ENCODE results near the gene MDFI.
"Not testable (repeated sequence)": the region's sequence is repeated elsewhere in the genome, so short reads cannot be mapped to it uniquely, and the experiment has no call there.

Gene MDFI

GRCh38 chr6:41618598-41618997 lies 19.7 kb upstream of the MDFI start:
- H3K27ac Mint-ChIP-seq, result no peak overlapping the region

GRCh38 chr6:41619193-41619592 lies 19.1 kb upstream of the MDFI start:
- peaks cover 22% of the 10 kb centered on the region for H3K9me3 Mint-ChIP-seq
- H3K36me3 Mint-ChIP-seq (ENCODE audit: low read depth); H3K27ac Mint-ChIP-seq; H3K4me1 Mint-ChIP-seq; H3K4me3 Mint-ChIP-seq; H3K27me3 Mint-ChIP-seq (ENCODE audit: low read depth): not testable (repeated sequence)

More at GRCh38 chr6:41618598-41618997, 19.7 kb upstream of the MDFI start:
- TF ChIP-seq CTCF (IDR thresholded peaks at IDR 0.05; ENCODE audit: unreplicated experiment in 3 of 3), result no peak
- peaks cover 26% of the 10 kb centered on the region for H3K9me3 Mint-ChIP-seq
- H3K4me1 Mint-ChIP-seq, result peaks cover 6% of the 10 kb centered on the region
- H3K27me3 Mint-ChIP-seq (ENCODE audit: low read depth), result peaks cover 6% of the 10 kb centered on the region
- no peak overlapping the region for H3K4me3 Mint-ChIP-seq
- peaks cover 3% of the 10 kb centered on the region for H3K36me3 Mint-ChIP-seq (ENCODE audit: low read depth)

GRCh38 chr6:41621367-41621766 lies 16.9 kb upstream of the MDFI start:
- Mint-ChIP-seq H3K9me3 (peaks cover 21% of the 10 kb centered on the region), H3K27ac (no peak overlapping the region), H3K4me3 (no peak overlapping the region), H3K36me3 (ENCODE audit: low read depth) (peaks cover 3% of the 10 kb centered on the region), H3K4me1 (peaks cover 19% of the 10 kb centered on the region), H3K27me3 (ENCODE audit: low read depth) (peaks cover 6% of the 10 kb centered on the region)
- TF ChIP-seq CTCF (IDR thresholded peaks at IDR 0.05; ENCODE audit: unreplicated experiment in 3 of 3), result no peak

GRCh38 chr6:41621802-41622201 lies 16.5 kb upstream of the MDFI start:
- no peak for TF ChIP-seq CTCF (IDR thresholded peaks at IDR 0.05; ENCODE audit: unreplicated experiment in 3 of 3)
- Mint-ChIP-seq H3K4me3 (no peak overlapping the region), H3K27me3 (ENCODE audit: low read depth) (peaks cover 6% of the 10 kb centered on the region), H3K36me3 (ENCODE audit: low read depth) (peaks cover 3% of the 10 kb centered on the region), H3K9me3 (peaks cover 21% of the 10 kb centered on the region), H3K4me1 (peaks cover 23% of the 10 kb centered on the region), H3K27ac (peak overlapping the region in 2 of 3 experiments; percentile 56 to 80)

GRCh38 chr6:41622206-41622988 lies 15.9 kb upstream of the MDFI start:
- H3K4me3 Mint-ChIP-seq, result no peak overlapping the region
- peaks cover 21% of the 10 kb centered on the region for H3K9me3 Mint-ChIP-seq
- peaks cover 28% of the 10 kb centered on the region for H3K4me1 Mint-ChIP-seq
- TF ChIP-seq CTCF (IDR thresholded peaks at IDR 0.05; ENCODE audit: unreplicated experiment in 3 of 3), result no peak
- H3K36me3 Mint-ChIP-seq (ENCODE audit: low read depth), result peaks cover 3% of the 10 kb centered on the region
- H3K27me3 Mint-ChIP-seq (ENCODE audit: low read depth), result peaks cover 6% of the 10 kb centered on the region
- H3K27ac Mint-ChIP-seq, result peak overlapping the region; percentile 56 to 80 (median 61)

- H3K27ac Mint-ChIP-seq, result peak overlapping the region in 2 of 3 experiments; percentile 19 to 23
- H3K4me1 Mint-ChIP-seq, result peaks cover 34% of the 10 kb centered on the region
- no peak for TF ChIP-seq CTCF (IDR thresholded peaks at IDR 0.05; ENCODE audit: unreplicated experiment in 3 of 3)
- H3K4me3 Mint-ChIP-seq, result no peak overlapping the region
- H3K27me3 Mint-ChIP-seq (ENCODE audit: low read depth), result peaks cover 6% of the 10 kb centered on the region
- peaks cover 21% of the 10 kb centered on the region for H3K9me3 Mint-ChIP-seq
- peaks cover 3% of the 10 kb centered on the region for H3K36me3 Mint-ChIP-seq (ENCODE audit: low read depth)
Measured at GRCh38 chr6:41623330-41623729, 14.9 kb upstream of the MDFI start.

All from nephron (organoid).